HG03571 (cell line): Measurements from ENCODE around the gene SLX4IP.

ENCODE experiments used
- ATAC-seq: cut with Tn5 transposase; IDR thresholded peaks from one replicate; pipeline ENCODE4 v1.9.1; 2021; ENCODE audit not compliant: unreplicated experiment

SLX4IP gene

GRCh38 chr20:10658876-10659632 is 223.9 kb downstream of the SLX4IP start:
- no peak for ATAC-seq

- ATAC-seq: no peak
Measured at GRCh38 chr20:10659651-10660601, 224.8 kb downstream of the SLX4IP start.

- no peak for ATAC-seq
Measured at GRCh38 chr20:10660661-10661060, 225.6 kb downstream of the SLX4IP start.

- ATAC-seq: no peak
Measured at GRCh38 chr20:10661261-10661660, 226.2 kb downstream of the SLX4IP start.

GRCh38 chr20:10662151-10662550 is 227.0 kb downstream of the SLX4IP start:
- no peak for ATAC-seq

GRCh38 chr20:10662661-10663458 is 227.8 kb downstream of the SLX4IP start:
- ATAC-seq: no peak

GRCh38 chr20:10663756-10664155 is 228.7 kb downstream of the SLX4IP start:
- ATAC-seq: no peak

- no peak for ATAC-seq
Measured at GRCh38 chr20:10665027-10665561, 230.0 kb downstream of the SLX4IP start.

GRCh38 chr20:10665791-10666190 is 230.7 kb downstream of the SLX4IP start:
- no peak for ATAC-seq

GRCh38 chr20:10666221-10667076 is 231.3 kb downstream of the SLX4IP start:
- ATAC-seq: no peak

GRCh38 chr20:10667077-10667401 is 231.9 kb downstream of the SLX4IP start:
- ATAC-seq: no peak

- ATAC-seq: no peak
Measured at GRCh38 chr20:10667560-10668167, 232.6 kb downstream of the SLX4IP start.

- ATAC-seq: no peak
Measured at GRCh38 chr20:10668677-10669368, 233.7 kb downstream of the SLX4IP start.

GRCh38 chr20:10669843-10670446 is 234.8 kb downstream of the SLX4IP start:
- no peak for ATAC-seq

- ATAC-seq: peak; percentile 32
Measured at GRCh38 chr20:10670501-10671220, 235.6 kb downstream of the SLX4IP start.

GRCh38 chr20:10671221-10671918 is 236.3 kb downstream of the SLX4IP start:
- no peak for ATAC-seq

GRCh38 chr20:10671919-10672623 is 237.0 kb downstream of the SLX4IP start:
- no peak for ATAC-seq
